Gastroesophageal sphincter (tissue), 3 donors: Measurements from ENCODE around the gene ARHGEF4.

Experiments
- POLR2AphosphoS5 ChIP-seq: sonication (generic); formaldehyde crosslinking; IDR thresholded peaks from one replicate; pipeline ENCODE4 v1.6.1; 2017; ENCODE audit warnings: antibody characterized with exemption
- TF ChIP-seq, protein P1 (sequence below), 4 experiments: fragments of 200-600 bp in 2 of 4; fragments of 450-650 bp in 2 of 4; sonication (generic) in 1 of 4; IDR thresholded peaks; one replicate each; pipeline ENCODE4 v1.5.1; 2017 to 2019; ENCODE audit warnings: antibody characterized with exemption in 4 of 4, mild to moderate bottlenecking in 2 of 4, moderate library complexity in 2 of 4

DNA sequence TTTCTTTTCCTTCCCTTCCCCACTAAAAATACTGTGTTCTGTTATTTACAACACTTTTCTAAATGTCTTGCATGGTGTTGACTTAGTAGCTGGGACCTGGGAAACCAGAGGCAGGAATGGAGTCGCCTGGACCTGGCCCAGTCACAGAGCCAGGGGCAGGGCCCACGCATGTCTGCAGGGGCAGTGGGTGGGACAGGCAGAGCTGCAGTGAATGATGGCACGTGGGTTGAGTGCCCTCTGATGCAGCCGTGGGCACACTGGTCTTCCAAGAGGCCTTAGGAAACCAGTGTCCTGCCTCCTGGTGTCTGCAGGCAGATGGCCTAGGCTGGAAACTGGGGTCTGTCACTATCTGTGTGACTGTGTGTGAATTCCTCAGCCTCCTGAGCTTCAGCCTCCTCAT is 46.8 kb downstream of the ARHGEF4 start:
- TF ChIP-seq, protein P1, sequence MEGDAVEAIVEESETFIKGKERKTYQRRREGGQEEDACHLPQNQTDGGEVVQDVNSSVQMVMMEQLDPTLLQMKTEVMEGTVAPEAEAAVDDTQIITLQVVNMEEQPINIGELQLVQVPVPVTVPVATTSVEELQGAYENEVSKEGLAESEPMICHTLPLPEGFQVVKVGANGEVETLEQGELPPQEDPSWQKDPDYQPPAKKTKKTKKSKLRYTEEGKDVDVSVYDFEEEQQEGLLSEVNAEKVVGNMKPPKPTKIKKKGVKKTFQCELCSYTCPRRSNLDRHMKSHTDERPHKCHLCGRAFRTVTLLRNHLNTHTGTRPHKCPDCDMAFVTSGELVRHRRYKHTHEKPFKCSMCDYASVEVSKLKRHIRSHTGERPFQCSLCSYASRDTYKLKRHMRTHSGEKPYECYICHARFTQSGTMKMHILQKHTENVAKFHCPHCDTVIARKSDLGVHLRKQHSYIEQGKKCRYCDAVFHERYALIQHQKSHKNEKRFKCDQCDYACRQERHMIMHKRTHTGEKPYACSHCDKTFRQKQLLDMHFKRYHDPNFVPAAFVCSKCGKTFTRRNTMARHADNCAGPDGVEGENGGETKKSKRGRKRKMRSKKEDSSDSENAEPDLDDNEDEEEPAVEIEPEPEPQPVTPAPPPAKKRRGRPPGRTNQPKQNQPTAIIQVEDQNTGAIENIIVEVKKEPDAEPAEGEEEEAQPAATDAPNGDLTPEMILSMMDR (IDR thresholded peaks at IDR 0.05), result no peak
- no peak for TF ChIP-seq POLR2AphosphoS5
